GM12878 (cell line): ENCODE data around the gene RBMS3. TPM values are rescaled to one million over a fixed set of nuclear protein-coding genes. Genes with fewer than 3 reads are reported as not detected.

ENCODE experiments used
- ATAC-seq: fragments of 200-7000 bp; cut with Tn5 transposase; 3 replicates; pipeline ENCODE4 v1.9.1; 2020; ENCODE audit warnings: mild to moderate bottlenecking, moderate library complexity
- BruUV-seq: library from RNA; stranded (reverse); fragments of 400-500 nt; replicated peaks from 2 replicates; lab custom pipeline; 2021; lab: Mats Ljungman, UMichigan
- CTCF ChIA-PET: fragments of 300-600 bp; sonication (Branson Sonifier 250); formaldehyde crosslinking; extraction: SDS; loops from one replicate; lab custom pipeline; 2021; ENCODE audit warnings: inconsistent platforms; lab: Yijun Ruan, JAX
- POLR2A ChIA-PET: fragments of 350-600 bp; formaldehyde crosslinking; extraction: SDS; loops from one replicate; lab custom pipeline; 2021; ENCODE audit warnings: inconsistent platforms; lab: Charles Lee
- RAD21 ChIA-PET: fragments of 300-600 bp; sonication (Branson Sonifier 250); formaldehyde crosslinking; loops from one replicate; lab custom pipeline; 2023; ENCODE audit warnings: antibody characterized with exemption; ENCODE audit not compliant: unreplicated experiment; lab: Charles Lee
- SMC1A ChIA-PET: fragments of 300-600 bp; sonication (Branson Sonifier 250); formaldehyde crosslinking; loops from one replicate; lab custom pipeline; 2023; ENCODE audit not compliant: unreplicated experiment, uncharacterized antibody; lab: Charles Lee
- DNase-seq: peaks from one replicate; pipeline ENCODE4 v3.0.0-alpha.2; 2011; ENCODE audit warnings: low read depth, low spot score
- FAIRE-seq: peaks from 3 replicates; lab custom pipeline; 2011; peaks lifted over from hg19 to GRCh38; lab: Jason Lieb, UNC
- H2AFZ ChIP-seq: 2 replicates; pipeline ENCODE4 v1.6.0; 2011; ENCODE audit warnings: low read depth, low read length, control low read depth; ENCODE audit not compliant: control insufficient read depth
- H3K27ac ChIP-seq: 2 replicates; pipeline ENCODE4 v1.5.1; 2011; ENCODE audit warnings: control low read depth; ENCODE audit not compliant: control insufficient read depth, insufficient read depth
- H3K27me3 ChIP-seq, 2 experiments: replicated peaks in 1 of 2; 2 replicates each; pipeline versions ENCODE4 v1.6.0 to v1.6.1; 2011; ENCODE audit warnings: low read length in 1 of 2; ENCODE audit not compliant: control insufficient read depth in 2 of 2, insufficient read depth in 2 of 2
- H3K36me3 ChIP-seq, 2 experiments: 2 replicates each; pipeline ENCODE4 v1.5.1; 2011; ENCODE audit warnings: low read length in 1 of 2; ENCODE audit not compliant: control insufficient read depth in 2 of 2, insufficient read depth in 2 of 2
- H3K4me1 ChIP-seq: 2 replicates; pipeline ENCODE4 v1.6.1; 2011; ENCODE audit warnings: mild to moderate bottlenecking, low read length, moderate library complexity, mixed read lengths; ENCODE audit not compliant: control insufficient read depth, insufficient read depth
- H3K4me2 ChIP-seq: 2 replicates; pipeline ENCODE4 v1.6.0; 2011; ENCODE audit warnings: control low read depth; ENCODE audit not compliant: control insufficient read depth, insufficient read depth
- H3K4me3 ChIP-seq: fragments of 200-600 bp; sonication (generic); 2 replicates; pipeline ENCODE4 v1.5.1; 2016
- H3K79me2 ChIP-seq: 2 replicates; pipeline ENCODE4 v1.6.0; 2011; ENCODE audit warnings: low read length; ENCODE audit not compliant: control insufficient read depth, insufficient read depth
- H3K9ac ChIP-seq: 2 replicates; pipeline ENCODE4 v1.8.0; 2011; ENCODE audit warnings: low read length, control low read depth, mixed read lengths; ENCODE audit not compliant: control insufficient read depth, insufficient read depth
- H3K9me3 ChIP-seq: replicated peaks from 3 replicates; pipeline ENCODE4 v1.5.1; 2011; ENCODE audit warnings: mild to moderate bottlenecking, low read length; ENCODE audit not compliant: control insufficient read depth, insufficient read depth
- H4K20me1 ChIP-seq: 2 replicates; pipeline ENCODE4 v1.6.0; 2011; ENCODE audit not compliant: control insufficient read depth, insufficient read depth
- POU2F2 ChIP-seq: IDR thresholded peaks from 3 replicates; pipeline ENCODE4 v1.6.1; 2011; ENCODE audit warnings: low read depth, mild to moderate bottlenecking, low read length, borderline replicate concordance
- RAD51 ChIP-seq: fragments of 450-650 bp; IDR thresholded peaks from 2 replicates; pipeline ENCODE4 v1.6.1; 2016; ENCODE audit warnings: moderate library complexity, mild to moderate bottlenecking, inconsistent platforms
- RUNX3 ChIP-seq: IDR thresholded peaks from 2 replicates; pipeline ENCODE4 v1.6.1; 2012; ENCODE audit warnings: low read length, inconsistent platforms
- SPI1 ChIP-seq: IDR thresholded peaks from 2 replicates; pipeline ENCODE4 v1.6.1; 2011; ENCODE audit warnings: low read depth, mild to moderate bottlenecking, low read length, moderate library complexity, borderline replicate concordance; ENCODE audit not compliant: insufficient read depth
- TBL1XR1 ChIP-seq: IDR thresholded peaks from 2 replicates; pipeline ENCODE4 v1.6.1; 2012; ENCODE audit warnings: low read depth, low read length, improper control_type of control experiment
- WGBS: methylation state at CpG from one replicate; pipeline ENCODE4 v1.1.6; 2016; ENCODE audit warnings: low lambda C conversion rate; ENCODE audit not compliant: insufficient replicate concordance, insufficient coverage; ENCODE audit errors: missing lambda C conversion rate; 5-methylcytosine and 5-hydroxymethylcytosine counted together
- in situ Hi-C: fragments of 300-500 bp; cut with MboI; formaldehyde crosslinking; loops from 9 replicates; pipeline ENCODE4 v1.14.3; 2018; ENCODE audit warnings: mixed read lengths
- intact Hi-C: fragments of 100-400 bp; cut with micrococcal nuclease; formaldehyde crosslinking; loops from one replicate; pipeline ENCODE4 v1.14.2; 2022; ENCODE audit not compliant: unreplicated experiment
- polyA plus RNA-seq, 11 experiments: library from polyadenylated mRNA; depleted of rRNA in 4 of 11; unstranded in 6 of 11; stranded (reverse) in 5 of 11; fragments of >200 nt; fragmentation: Nextera tagmentation in 4 of 11; fragmentation: Illumina TruSeq in 1 of 11; extraction: Ambion mirVana in 4 of 11; extraction: Trizol in 1 of 11; gene quantifications; 1 replicate in 1 of 11; 2 replicates in 10 of 11; pipeline versions ENCODE4 v1.2.1 to v1.2.3, GENCODE V29; 2011 to 2016; ENCODE audit warnings: inconsistent platforms in 2 of 11, missing spikeins in 2 of 11, low read depth in 1 of 11
- total RNA-seq, 4 experiments: library from RNA; depleted of rRNA in 3 of 4; stranded (reverse); fragments of >200 nt in 3 of 4; fragmentation: Illumina TruSeq in 1 of 4; extraction: Trizol in 1 of 4; gene quantifications; 2 replicates each; pipeline versions ENCODE4 v1.2.1 to v1.2.3, GENCODE V29; 2013 to 2021
- TF ChIP-seq, protein P1 (sequence below): IDR thresholded peaks from 2 replicates; pipeline ENCODE4 v1.6.1; 2012; ENCODE audit warnings: improper control_type of control experiment, low read depth, low read length; ENCODE audit not compliant: insufficient replicate concordance

Gene RBMS3
- total and polyA plus RNA-seq, 10 of the 15 experiments (the other 5 are each of a cell fraction or from before 2014, with no cell fraction given), result 0.79 to 4.7 (median 3.1) TPM

DNA sequence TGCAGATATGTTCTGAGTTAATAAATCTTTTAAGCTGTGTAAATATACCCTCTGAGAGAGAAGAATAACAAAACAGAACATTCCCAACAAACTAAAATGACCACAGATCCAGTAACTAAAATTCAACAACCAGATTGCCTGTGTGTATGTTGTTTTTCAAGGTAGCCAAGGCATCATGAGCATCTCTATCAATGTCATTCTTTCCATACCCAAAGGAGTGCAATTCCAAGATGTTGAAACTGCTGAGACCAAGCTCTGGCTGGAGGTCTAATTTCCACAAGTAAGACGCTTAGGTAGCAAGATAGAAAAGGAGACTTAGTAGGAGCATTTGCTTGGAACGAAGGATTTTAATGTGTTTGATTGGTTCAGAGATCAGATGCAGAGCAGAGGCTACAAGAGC, 276.3 kb downstream of the RBMS3 start:
- ChIA-PET CTCF (no interaction called here), POLR2A (interaction anchor here (1.0 kb wide), 1 partner anchor 386 kb away, joined by 3 read pairs; no protein-coding TSS in a partner anchor), SMC1A (interaction anchor here (1.0 to 2.0 kb wide), 3 partner anchors 12 to 42 kb away, joined by 4 to 9 read pairs (median 4); no protein-coding TSS in a partner anchor), RAD21 (no interaction called here)
- ATAC-seq, result no peak
- Histone ChIP-seq H3K9ac (no peak overlapping the region), H3K36me3 (no peaks in the 10 kb centered on the region), H2AFZ (no peak overlapping the region), H3K79me2 (no peaks in the 10 kb centered on the region), H4K20me1 (no peaks in the 10 kb centered on the region), H3K4me3 (no peak overlapping the region), H3K27ac (no peak overlapping the region), H3K4me2 (no peak overlapping the region), H3K27me3 (no peaks in the 10 kb centered on the region), H3K9me3 (no peaks in the 10 kb centered on the region), H3K4me1 (no peaks in the 10 kb centered on the region)
- no peak for TF ChIP-seq TBL1XR1
- no peak for TF ChIP-seq POU2F2
- no peak for TF ChIP-seq RUNX3
- TF ChIP-seq, protein P1, sequence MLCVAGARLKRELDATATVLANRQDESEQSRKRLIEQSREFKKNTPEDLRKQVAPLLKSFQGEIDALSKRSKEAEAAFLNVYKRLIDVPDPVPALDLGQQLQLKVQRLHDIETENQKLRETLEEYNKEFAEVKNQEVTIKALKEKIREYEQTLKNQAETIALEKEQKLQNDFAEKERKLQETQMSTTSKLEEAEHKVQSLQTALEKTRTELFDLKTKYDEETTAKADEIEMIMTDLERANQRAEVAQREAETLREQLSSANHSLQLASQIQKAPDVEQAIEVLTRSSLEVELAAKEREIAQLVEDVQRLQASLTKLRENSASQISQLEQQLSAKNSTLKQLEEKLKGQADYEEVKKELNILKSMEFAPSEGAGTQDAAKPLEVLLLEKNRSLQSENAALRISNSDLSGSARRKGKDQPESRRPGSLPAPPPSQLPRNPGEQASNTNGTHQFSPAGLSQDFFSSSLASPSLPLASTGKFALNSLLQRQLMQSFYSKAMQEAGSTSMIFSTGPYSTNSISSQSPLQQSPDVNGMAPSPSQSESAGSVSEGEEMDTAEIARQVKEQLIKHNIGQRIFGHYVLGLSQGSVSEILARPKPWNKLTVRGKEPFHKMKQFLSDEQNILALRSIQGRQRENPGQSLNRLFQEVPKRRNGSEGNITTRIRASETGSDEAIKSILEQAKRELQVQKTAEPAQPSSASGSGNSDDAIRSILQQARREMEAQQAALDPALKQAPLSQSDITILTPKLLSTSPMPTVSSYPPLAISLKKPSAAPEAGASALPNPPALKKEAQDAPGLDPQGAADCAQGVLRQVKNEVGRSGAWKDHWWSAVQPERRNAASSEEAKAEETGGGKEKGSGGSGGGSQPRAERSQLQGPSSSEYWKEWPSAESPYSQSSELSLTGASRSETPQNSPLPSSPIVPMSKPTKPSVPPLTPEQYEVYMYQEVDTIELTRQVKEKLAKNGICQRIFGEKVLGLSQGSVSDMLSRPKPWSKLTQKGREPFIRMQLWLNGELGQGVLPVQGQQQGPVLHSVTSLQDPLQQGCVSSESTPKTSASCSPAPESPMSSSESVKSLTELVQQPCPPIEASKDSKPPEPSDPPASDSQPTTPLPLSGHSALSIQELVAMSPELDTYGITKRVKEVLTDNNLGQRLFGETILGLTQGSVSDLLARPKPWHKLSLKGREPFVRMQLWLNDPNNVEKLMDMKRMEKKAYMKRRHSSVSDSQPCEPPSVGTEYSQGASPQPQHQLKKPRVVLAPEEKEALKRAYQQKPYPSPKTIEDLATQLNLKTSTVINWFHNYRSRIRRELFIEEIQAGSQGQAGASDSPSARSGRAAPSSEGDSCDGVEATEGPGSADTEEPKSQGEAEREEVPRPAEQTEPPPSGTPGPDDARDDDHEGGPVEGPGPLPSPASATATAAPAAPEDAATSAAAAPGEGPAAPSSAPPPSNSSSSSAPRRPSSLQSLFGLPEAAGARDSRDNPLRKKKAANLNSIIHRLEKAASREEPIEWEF, result no peak
- TF ChIP-seq SPI1, result no peak
- TF ChIP-seq RAD51, result no peak
- WGBS, result 0% methylated on average over 2 of the region's 2 CpGs
- intact Hi-C loops, result no loop called here
- no peak for DNase-seq
- BruUV-seq, result no TSS peak
- FAIRE-seq, result no peak
- in situ Hi-C loops, result no loop called here
